ENCODE data around the gene ST3GAL3. TPM values are rescaled to one million over a fixed set of nuclear protein-coding genes. Genes with fewer than 3 reads are reported as not detected.

The ST3GAL3 gene
- total RNA-seq, 2 experiments from 2014 or later, result 10.6 to 12.1 TPM

- ChIA-PET CTCF (no interaction called here), POLR2A (no interaction called here)
These were observed 29.5 kb downstream of the ST3GAL3 start for GRCh38 chr1:43736819-43737218.

GRCh38 chr1:43742026-43742425 lies 34.7 kb downstream of the ST3GAL3 start:
- POLR2A ChIA-PET, result no interaction called here
- CTCF ChIA-PET, result no interaction called here

GRCh38 chr1:43743206-43743605 lies 35.9 kb downstream of the ST3GAL3 start:
- ChIA-PET CTCF (no interaction called here), POLR2A (no interaction called here)

GRCh38 chr1:43747736-43748135 lies 40.4 kb downstream of the ST3GAL3 start:
- POLR2A ChIA-PET, result no interaction called here
- CTCF ChIA-PET, result interaction anchor here (0.7 kb wide), 1 partner anchor 74 kb away, joined by 3 read pairs; no protein-coding TSS in a partner anchor

GRCh38 chr1:43750083-43750482 lies 42.7 kb downstream of the ST3GAL3 start:
- CTCF ChIA-PET, result interaction anchor here (1.4 kb wide), 1 partner anchor 14 kb away, joined by 3 read pairs; no protein-coding TSS in a partner anchor
- POLR2A ChIA-PET, result no interaction called here

GRCh38 chr1:43753422-43753821 lies 46.1 kb downstream of the ST3GAL3 start:
- POLR2A ChIA-PET, result no interaction called here
- CTCF ChIA-PET, result interaction anchor here (2.2 kb wide), 1 partner anchor 10 kb away, joined by 6 read pairs; no protein-coding TSS in a partner anchor

GRCh38 chr1:43754892-43755291 lies 47.6 kb downstream of the ST3GAL3 start:
- POLR2A ChIA-PET, result no interaction called here
- CTCF ChIA-PET, result interaction anchor here (2.2 kb wide), 1 partner anchor 9 kb away, joined by 6 read pairs; no protein-coding TSS in a partner anchor

GRCh38 chr1:43757343-43758053 lies 50.2 kb downstream of the ST3GAL3 start:
- POLR2A ChIA-PET, result no interaction called here
- CTCF ChIA-PET, result interaction anchor here (0.5 kb wide), 1 partner anchor 102 kb away, joined by 3 read pairs; no protein-coding TSS in a partner anchor

GRCh38 chr1:43760745-43761317 lies 53.5 kb downstream of the ST3GAL3 start:
- POLR2A ChIA-PET, result no interaction called here
- CTCF ChIA-PET, result interaction anchor here (1.2 kb wide), 1 partner anchor 174 kb away, joined by 3 read pairs; no protein-coding TSS in a partner anchor

GRCh38 chr1:43763497-43763973 lies 56.2 kb downstream of the ST3GAL3 start:
- ChIA-PET CTCF (interaction anchor here (0.6 to 4.2 kb wide), 19 partner anchors 9 to 285 kb away, joined by 3 to 79 read pairs (median 3); partner anchors contain the start of genes ARTN and SLC6A9), POLR2A (no interaction called here)

- POLR2A ChIA-PET, result no interaction called here
- CTCF ChIA-PET, result interaction anchor here (0.6 to 4.2 kb wide), 8 partner anchors 14 to 284 kb away, joined by 3 to 79 read pairs (median 6); partner anchors contain the start of gene ARTN
These were observed 57.2 kb downstream of the ST3GAL3 start for GRCh38 chr1:43764581-43764980.

- ChIA-PET CTCF (interaction anchor here (0.7 to 4.2 kb wide), 5 partner anchors 23 to 270 kb away, joined by 3 to 79 read pairs (median 3); partner anchors contain the start of gene ARTN), POLR2A (no interaction called here)
These were observed 58.9 kb downstream of the ST3GAL3 start for GRCh38 chr1:43766086-43766784.

GRCh38 chr1:43766818-43767525 lies 59.6 kb downstream of the ST3GAL3 start:
- CTCF ChIA-PET, result interaction anchor here (0.7 kb wide), 1 partner anchor 22 kb away, joined by 3 read pairs; no protein-coding TSS in a partner anchor
- POLR2A ChIA-PET, result no interaction called here

- POLR2A ChIA-PET, result no interaction called here
- CTCF ChIA-PET, result no interaction called here
These were observed 60.8 kb downstream of the ST3GAL3 start for GRCh38 chr1:43768168-43768567.

- ChIA-PET CTCF (no interaction called here), POLR2A (no interaction called here)
These were observed 62.1 kb downstream of the ST3GAL3 start for GRCh38 chr1:43769350-43769908.

- CTCF ChIA-PET, result interaction anchor here (1.0 to 1.1 kb wide), 2 partner anchors 160 to 165 kb away, joined by 3 read pairs; no protein-coding TSS in a partner anchor
- POLR2A ChIA-PET, result no interaction called here
These were observed 62.8 kb downstream of the ST3GAL3 start for GRCh38 chr1:43770111-43770510.

GRCh38 chr1:43772978-43773377 lies 65.6 kb downstream of the ST3GAL3 start:
- CTCF ChIA-PET, result interaction anchor here (1.4 kb wide), 1 partner anchor 14 kb away, joined by 3 read pairs; no protein-coding TSS in a partner anchor
- POLR2A ChIA-PET, result interaction anchor here (0.6 kb wide), 1 partner anchor 59 kb away, joined by 5 read pairs; no protein-coding TSS in a partner anchor

- CTCF ChIA-PET, result no interaction called here
- POLR2A ChIA-PET, result interaction anchor here (0.6 kb wide), 1 partner anchor 59 kb away, joined by 5 read pairs; no protein-coding TSS in a partner anchor
These were observed 66.5 kb downstream of the ST3GAL3 start for GRCh38 chr1:43773821-43774220.

- ChIA-PET CTCF (no interaction called here), POLR2A (no interaction called here)
These were observed 67.0 kb downstream of the ST3GAL3 start for GRCh38 chr1:43774359-43774758.
